ENCODE data around the gene IL13.

IL13 gene

GRCh38 chr5:132661231-132662003, 3.4 kb downstream of the IL13 start:
- H4K20me1 ChIP-seq = no peaks in the 10 kb centered on the region; a peak in 1 of 22 replicates
- H3K4me1 ChIP-seq = peaks cover 30 to 52% (median 47%) of the 10 kb centered on the region in 10 experiments
- peak overlapping the region; percentile 63 to 87 (median 76) for H3K4me2 ChIP-seq
- H3K36me3 ChIP-seq = no peaks in the 10 kb centered on the region
- H3K4me3 ChIP-seq = no peak overlapping the region
- H3K27ac ChIP-seq = peak overlapping the region in 4 of 11 experiments; percentile 3 to 45 (median 34); a peak in 4 of 22 replicates
- peaks cover 14 to 22% (median 19%) of the 10 kb centered on the region in 11 experiments for H3K27me3 ChIP-seq
- no peak for TF ChIP-seq Cebpa-rat (IDR thresholded peaks at IDR 0.05)
- peaks cover 0 to 8% (median 4%) of the 10 kb centered on the region in 11 experiments; a peak in 9 of 22 replicates for H3K9me3 ChIP-seq (replicated peaks in 1 of 11)
- H3K9ac ChIP-seq = peak overlapping the region in 2 of 11 experiments; percentile 26 to 34; a peak in 3 of 22 replicates

DNA sequence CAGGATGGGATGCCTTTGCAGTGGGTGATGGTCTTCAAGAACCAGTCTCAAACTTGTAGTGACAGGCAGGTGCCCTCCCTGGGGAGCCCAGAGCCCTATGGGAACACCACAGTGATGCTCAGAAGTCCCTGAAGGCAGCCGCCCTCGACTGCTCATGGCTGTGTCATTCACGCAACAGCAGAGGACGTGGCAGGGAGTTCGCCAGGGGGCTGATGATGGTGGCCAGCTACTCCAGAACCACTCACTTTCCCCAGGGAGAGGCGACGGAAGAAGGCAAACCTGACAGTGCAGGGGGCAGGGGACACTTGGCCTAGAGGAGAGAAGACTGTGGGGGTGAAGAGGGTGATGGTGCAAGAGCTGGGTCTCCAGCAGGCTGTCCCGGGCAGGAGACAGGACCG, 4.0 kb downstream of the IL13 start:
- Histone ChIP-seq H3K27me3 (peaks cover 8 to 16% (median 13%) of the 10 kb centered on the region in 11 experiments), H3K4me3 (no peak overlapping the region), H3K36me3 (no peaks in the 10 kb centered on the region), H4K20me1 (no peaks in the 10 kb centered on the region; a peak in 1 of 22 replicates), H3K4me2 (peak overlapping the region in 10 of 11 experiments; percentile 63 to 87 (median 76); a peak in 18 of 22 replicates), H3K27ac (peak overlapping the region in 2 of 11 experiments; percentile 20 to 38; a peak in 1 of 22 replicates), H3K4me1 (peaks cover 29 to 50% (median 46%) of the 10 kb centered on the region in 10 experiments), H3K9ac (no peak overlapping the region), H3K9me3 (replicated peaks in 1 of 11) (peaks cover 0 to 2% (median 0%) of the 10 kb centered on the region in 11 experiments; a peak in 2 of 22 replicates)
- TF ChIP-seq Cebpa-rat (IDR thresholded peaks at IDR 0.05) = no peak

GRCh38 chr5:132662925-132663770, 5.2 kb downstream of the IL13 start:
- no peak overlapping the region for H3K4me3 ChIP-seq
- H3K9me3 ChIP-seq (replicated peaks in 1 of 11) = no peaks in the 10 kb centered on the region
- no peak for TF ChIP-seq Cebpa-rat (IDR thresholded peaks at IDR 0.05)
- H3K27ac ChIP-seq = peak overlapping the region in 1 of 11 experiments; percentile 14; a peak in 1 of 22 replicates
- H3K36me3 ChIP-seq = no peaks in the 10 kb centered on the region
- peak overlapping the region in 1 of 11 experiments; percentile 37; a peak in 1 of 22 replicates for H3K9ac ChIP-seq
- H3K4me1 ChIP-seq = peaks cover 29 to 53% (median 46%) of the 10 kb centered on the region in 10 experiments
- H4K20me1 ChIP-seq = no peaks in the 10 kb centered on the region; a peak in 1 of 22 replicates
- peak overlapping the region; percentile 7 to 87 (median 72); a peak in 20 of 22 replicates for H3K4me2 ChIP-seq
- peaks cover 0 to 4% (median 1%) of the 10 kb centered on the region in 11 experiments; a peak in 12 of 22 replicates for H3K27me3 ChIP-seq

DNA sequence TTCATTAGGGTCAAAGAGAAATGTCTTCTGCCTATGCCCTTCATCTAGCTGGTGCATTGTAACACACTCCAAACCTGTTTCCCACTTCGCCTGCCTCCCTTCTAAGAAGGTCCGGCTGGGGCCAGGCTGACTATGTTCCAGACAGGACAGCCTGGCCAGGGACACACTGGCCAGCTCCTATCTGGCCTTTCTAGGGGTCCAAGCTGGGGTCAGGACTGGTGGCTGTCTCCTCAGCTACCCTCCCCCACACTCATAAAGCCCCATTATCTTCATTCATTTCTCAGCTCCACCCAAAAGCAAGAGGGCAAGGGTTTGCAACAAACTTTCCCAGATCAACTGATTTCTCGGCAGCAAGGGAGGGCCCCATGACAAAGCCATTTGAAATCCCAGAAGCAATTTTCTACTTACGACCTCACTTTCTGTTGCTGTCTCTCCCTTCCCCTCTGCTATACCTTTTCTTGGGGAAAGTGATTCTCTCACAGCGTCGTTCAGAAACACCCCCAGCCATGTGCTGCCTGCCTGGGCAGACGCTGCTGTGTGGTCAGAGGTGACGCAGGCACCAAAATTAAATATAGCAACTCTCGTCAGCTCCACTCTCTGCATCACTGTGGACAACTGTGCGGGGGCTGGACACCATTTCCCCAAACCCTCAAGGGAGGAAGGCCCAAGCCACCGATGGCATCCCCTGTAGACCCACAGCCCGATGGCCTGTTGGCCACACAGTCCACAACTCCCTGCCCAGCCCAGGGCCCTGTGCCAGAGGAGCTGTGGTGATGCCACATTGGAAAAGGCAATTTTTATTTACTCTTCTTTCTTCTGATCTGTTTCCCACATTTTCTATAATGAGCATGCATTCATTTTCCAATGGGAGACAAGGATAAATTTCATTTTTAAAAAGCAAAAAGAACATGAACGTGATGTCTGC, 6.1 kb downstream of the IL13 start:
- peak overlapping the region in 1 of 11 experiments; percentile 14; a peak in 1 of 22 replicates for H3K27ac ChIP-seq
- H3K27me3 ChIP-seq = no peaks in the 10 kb centered on the region
- peaks cover 29 to 53% (median 46%) of the 10 kb centered on the region in 10 experiments for H3K4me1 ChIP-seq
- H4K20me1 ChIP-seq = no peaks in the 10 kb centered on the region; a peak in 2 of 22 replicates
- H3K9ac ChIP-seq = peak overlapping the region in 1 of 11 experiments; percentile 37; a peak in 1 of 22 replicates
- H3K36me3 ChIP-seq = no peaks in the 10 kb centered on the region
- no peaks in the 10 kb centered on the region for H3K9me3 ChIP-seq (replicated peaks in 1 of 11)
- H3K4me2 ChIP-seq = peak overlapping the region; percentile 7 to 87 (median 72); a peak in 19 of 22 replicates
- H3K4me3 ChIP-seq = no peak overlapping the region
- no peak for TF ChIP-seq Cebpa-rat (IDR thresholded peaks at IDR 0.05)

GRCh38 chr5:132664696-132665209, 6.8 kb downstream of the IL13 start:
- no peak overlapping the region for H3K4me3 ChIP-seq
- no peaks in the 10 kb centered on the region; a peak in 2 of 22 replicates for H4K20me1 ChIP-seq
- H3K27ac ChIP-seq = no peak overlapping the region
- peak overlapping the region in 6 of 11 experiments; percentile 63 to 87 (median 77); a peak in 6 of 22 replicates for H3K4me2 ChIP-seq
- H3K36me3 ChIP-seq = no peaks in the 10 kb centered on the region
- no peak overlapping the region for H3K9ac ChIP-seq
- peaks cover 29 to 53% (median 46%) of the 10 kb centered on the region in 10 experiments for H3K4me1 ChIP-seq
- no peaks in the 10 kb centered on the region for H3K27me3 ChIP-seq
- no peaks in the 10 kb centered on the region for H3K9me3 ChIP-seq (replicated peaks in 1 of 11)
- no peak for TF ChIP-seq Cebpa-rat (IDR thresholded peaks at IDR 0.05)

DNA sequence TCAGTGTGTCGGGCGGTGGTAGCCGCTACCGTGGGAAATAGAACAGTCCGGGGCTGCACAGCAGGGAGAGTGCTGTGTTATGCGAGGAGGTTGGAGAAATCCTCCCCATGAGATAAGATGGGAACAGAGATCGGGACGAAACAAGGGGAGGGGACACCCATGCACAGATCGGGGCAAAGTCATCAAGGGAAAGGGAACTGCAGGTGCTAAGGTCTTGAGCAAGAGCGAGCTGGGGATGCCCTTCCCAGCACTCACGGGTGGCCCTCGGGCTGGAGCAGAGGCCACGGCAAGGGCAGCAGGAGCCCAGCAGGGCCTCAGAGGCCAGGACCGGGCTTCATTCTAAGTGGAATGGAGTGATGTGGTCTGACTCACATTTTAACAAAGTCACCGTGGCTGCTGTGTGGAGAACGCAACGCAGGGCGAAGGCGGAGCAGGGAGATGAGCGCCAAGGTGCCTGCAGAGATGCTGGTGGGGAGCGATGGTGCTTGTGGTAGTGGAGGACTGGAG, 7.7 kb downstream of the IL13 start:
- no peaks in the 10 kb centered on the region for H3K27me3 ChIP-seq
- no peak for TF ChIP-seq Cebpa-rat (IDR thresholded peaks at IDR 0.05)
- no peaks in the 10 kb centered on the region; a peak in 2 of 22 replicates for H4K20me1 ChIP-seq
- no peak overlapping the region for H3K27ac ChIP-seq
- H3K4me3 ChIP-seq = no peak overlapping the region
- 0 out of 22 replicates have a peak, but pooled peaks cover 0 to under 1% (median 0%) of the 10 kb centered on the region in 11 experiments for H3K9me3 ChIP-seq (replicated peaks in 1 of 11)
- H3K4me1 ChIP-seq = peaks cover 27 to 47% (median 41%) of the 10 kb centered on the region in 10 experiments
- H3K36me3 ChIP-seq = no peaks in the 10 kb centered on the region
- no peak overlapping the region for H3K4me2 ChIP-seq
- H3K9ac ChIP-seq = no peak overlapping the region

DNA sequence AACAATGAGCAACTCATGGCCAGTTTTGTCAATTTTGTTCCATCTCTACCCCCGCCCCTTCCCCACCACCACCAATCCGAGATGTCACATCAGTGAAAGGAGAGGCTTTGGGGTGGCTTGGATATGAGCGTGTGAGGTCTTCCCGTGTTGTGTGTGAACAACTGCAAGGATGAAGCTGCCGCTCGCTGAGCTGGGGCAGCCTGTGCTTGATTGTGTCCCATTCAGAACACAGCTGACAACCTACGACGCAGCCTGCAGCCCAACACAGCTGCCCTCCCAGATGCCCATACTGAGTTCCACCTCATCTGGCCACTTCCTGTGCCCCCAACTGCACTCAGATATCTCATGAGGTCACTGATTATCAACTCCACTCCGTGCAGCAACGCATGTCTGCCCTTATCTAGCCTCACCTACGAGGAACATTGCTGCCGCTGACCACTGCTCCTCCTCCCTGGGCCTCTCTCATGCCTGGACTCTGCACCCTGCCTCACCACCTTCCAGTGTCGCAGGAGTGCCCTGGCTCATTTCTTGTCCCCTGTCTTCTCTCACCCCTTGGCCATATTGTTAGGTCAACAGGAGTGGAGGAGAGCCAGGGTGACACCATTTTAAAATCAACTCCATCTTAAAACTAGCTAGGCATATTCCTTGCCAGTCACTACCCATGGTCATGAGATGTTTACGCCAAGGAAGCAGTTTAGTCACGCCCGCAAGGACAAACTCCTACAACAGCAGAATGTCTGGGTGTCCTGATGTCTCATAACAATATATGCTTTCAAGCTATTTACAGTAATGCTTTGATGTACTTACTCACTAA, 8.5 kb downstream of the IL13 start:
- peaks cover 18 to 38% (median 32%) of the 10 kb centered on the region in 10 experiments for H3K4me1 ChIP-seq

More for the DNA sequence above, 8.5 kb downstream of the IL13 start:
- H3K27ac ChIP-seq = no peak overlapping the region
- TF ChIP-seq Cebpa-rat (IDR thresholded peaks at IDR 0.05) = no peak
- H3K4me2 ChIP-seq = no peak overlapping the region
- H3K9me3 ChIP-seq (replicated peaks in 1 of 11) = 0 out of 22 replicates have a peak, but pooled peaks cover 0 to 6% (median 0%) of the 10 kb centered on the region in 11 experiments
- no peak overlapping the region for H3K4me3 ChIP-seq
- no peaks in the 10 kb centered on the region for H3K27me3 ChIP-seq
- H3K9ac ChIP-seq = no peak overlapping the region
- H3K36me3 ChIP-seq = no peaks in the 10 kb centered on the region
- H4K20me1 ChIP-seq = no peaks in the 10 kb centered on the region; a peak in 2 of 22 replicates
